ENCODE data around the gene STIM2.

- TF ChIP-seq EP300 (IDR thresholded peaks at IDR 0.05): no peak
- no peak for TF ChIP-seq POLR2AphosphoS5 (IDR thresholded peaks at IDR 0.05)
- TF ChIP-seq, protein P1, sequence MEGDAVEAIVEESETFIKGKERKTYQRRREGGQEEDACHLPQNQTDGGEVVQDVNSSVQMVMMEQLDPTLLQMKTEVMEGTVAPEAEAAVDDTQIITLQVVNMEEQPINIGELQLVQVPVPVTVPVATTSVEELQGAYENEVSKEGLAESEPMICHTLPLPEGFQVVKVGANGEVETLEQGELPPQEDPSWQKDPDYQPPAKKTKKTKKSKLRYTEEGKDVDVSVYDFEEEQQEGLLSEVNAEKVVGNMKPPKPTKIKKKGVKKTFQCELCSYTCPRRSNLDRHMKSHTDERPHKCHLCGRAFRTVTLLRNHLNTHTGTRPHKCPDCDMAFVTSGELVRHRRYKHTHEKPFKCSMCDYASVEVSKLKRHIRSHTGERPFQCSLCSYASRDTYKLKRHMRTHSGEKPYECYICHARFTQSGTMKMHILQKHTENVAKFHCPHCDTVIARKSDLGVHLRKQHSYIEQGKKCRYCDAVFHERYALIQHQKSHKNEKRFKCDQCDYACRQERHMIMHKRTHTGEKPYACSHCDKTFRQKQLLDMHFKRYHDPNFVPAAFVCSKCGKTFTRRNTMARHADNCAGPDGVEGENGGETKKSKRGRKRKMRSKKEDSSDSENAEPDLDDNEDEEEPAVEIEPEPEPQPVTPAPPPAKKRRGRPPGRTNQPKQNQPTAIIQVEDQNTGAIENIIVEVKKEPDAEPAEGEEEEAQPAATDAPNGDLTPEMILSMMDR (IDR thresholded peaks at IDR 0.05): no peak
Measured at GRCh38 chr4:26884486-26884988, 23.9 kb downstream of the STIM2 start.

Data from esophagus muscularis mucosa (tissue), 4 donors.